Sigmoid colon (tissue), 4 donors: ENCODE data around the gene MINDY4B.

Source experiments
- CTCF ChIP-seq, 4 experiments: fragments of 450-650 bp in 3 of 4; fragments of 200-600 bp in 1 of 4; IDR thresholded peaks; one replicate each; pipeline ENCODE4 v1.5.1; 2016 to 2019; ENCODE audit warnings: antibody characterized with exemption in 4 of 4, mild to moderate bottlenecking in 3 of 4, moderate library complexity in 2 of 4
- EP300 ChIP-seq, 4 donors: sonication (generic); formaldehyde crosslinking; IDR thresholded peaks; one replicate each; pipeline ENCODE4 v1.6.1; 2017; ENCODE audit warnings: antibody characterized with exemption in 4 of 4
- POLR2A ChIP-seq, 2 donors: fragments of 450-650 bp; IDR thresholded peaks; one replicate each; pipeline ENCODE4 v1.6.1; 2016; ENCODE audit warnings: antibody characterized with exemption in 2 of 2, mild to moderate bottlenecking in 2 of 2, moderate library complexity in 2 of 2

GRCh38 chr3:150825192-150825915, 79.9 kb downstream of the MINDY4B start:
- TF ChIP-seq EP300 (IDR thresholded peaks at IDR 0.05) (no peak), POLR2A (IDR thresholded peaks at IDR 0.05) (no peak), CTCF (IDR thresholded peaks at IDR 0.05) (no peak)
